ENCODE data around the gene TVP23A.
"Not testable (repeated sequence)": the region's sequence is repeated elsewhere in the genome, so short reads cannot be mapped to it uniquely, and the experiment has no call there.

The TVP23A gene

DNA sequence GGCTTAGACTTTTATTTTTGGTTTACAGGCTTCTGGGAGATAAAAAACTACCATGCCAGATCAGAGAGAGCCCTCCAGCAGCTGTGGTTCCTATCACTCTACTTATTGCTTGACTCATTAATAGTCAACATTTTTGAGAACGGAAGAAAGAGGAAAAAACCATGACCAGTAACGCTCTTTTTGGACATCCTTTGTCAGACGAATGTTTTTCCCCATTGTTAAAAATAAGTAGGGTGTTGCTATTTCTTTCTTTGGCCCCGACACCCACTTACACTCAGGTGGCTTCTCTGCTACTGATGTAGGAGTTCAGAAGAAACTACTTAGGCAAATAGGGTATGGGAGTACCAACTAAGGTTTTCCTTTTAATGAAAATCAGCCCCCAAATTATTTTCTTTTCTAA lies 27.5 kb downstream of the TVP23A start:
- DNase-seq (ENCODE audit: low read depth, low spot score): no peak
- POLR2A ChIA-PET: no interaction called here
- TF ChIP-seq, protein P1, sequence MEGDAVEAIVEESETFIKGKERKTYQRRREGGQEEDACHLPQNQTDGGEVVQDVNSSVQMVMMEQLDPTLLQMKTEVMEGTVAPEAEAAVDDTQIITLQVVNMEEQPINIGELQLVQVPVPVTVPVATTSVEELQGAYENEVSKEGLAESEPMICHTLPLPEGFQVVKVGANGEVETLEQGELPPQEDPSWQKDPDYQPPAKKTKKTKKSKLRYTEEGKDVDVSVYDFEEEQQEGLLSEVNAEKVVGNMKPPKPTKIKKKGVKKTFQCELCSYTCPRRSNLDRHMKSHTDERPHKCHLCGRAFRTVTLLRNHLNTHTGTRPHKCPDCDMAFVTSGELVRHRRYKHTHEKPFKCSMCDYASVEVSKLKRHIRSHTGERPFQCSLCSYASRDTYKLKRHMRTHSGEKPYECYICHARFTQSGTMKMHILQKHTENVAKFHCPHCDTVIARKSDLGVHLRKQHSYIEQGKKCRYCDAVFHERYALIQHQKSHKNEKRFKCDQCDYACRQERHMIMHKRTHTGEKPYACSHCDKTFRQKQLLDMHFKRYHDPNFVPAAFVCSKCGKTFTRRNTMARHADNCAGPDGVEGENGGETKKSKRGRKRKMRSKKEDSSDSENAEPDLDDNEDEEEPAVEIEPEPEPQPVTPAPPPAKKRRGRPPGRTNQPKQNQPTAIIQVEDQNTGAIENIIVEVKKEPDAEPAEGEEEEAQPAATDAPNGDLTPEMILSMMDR (IDR thresholded peaks at IDR 0.05; ENCODE audit: insufficient read depth, low read length, missing control alignments): no peak
- CTCF ChIA-PET: interaction anchor here (1.1 kb wide), 1 partner anchor 128 kb away, joined by 3 read pairs; no protein-coding TSS in a partner anchor
- H3K4me3 ChIP-seq (ENCODE audit: low read depth, low read length): no peak overlapping the region

DNA sequence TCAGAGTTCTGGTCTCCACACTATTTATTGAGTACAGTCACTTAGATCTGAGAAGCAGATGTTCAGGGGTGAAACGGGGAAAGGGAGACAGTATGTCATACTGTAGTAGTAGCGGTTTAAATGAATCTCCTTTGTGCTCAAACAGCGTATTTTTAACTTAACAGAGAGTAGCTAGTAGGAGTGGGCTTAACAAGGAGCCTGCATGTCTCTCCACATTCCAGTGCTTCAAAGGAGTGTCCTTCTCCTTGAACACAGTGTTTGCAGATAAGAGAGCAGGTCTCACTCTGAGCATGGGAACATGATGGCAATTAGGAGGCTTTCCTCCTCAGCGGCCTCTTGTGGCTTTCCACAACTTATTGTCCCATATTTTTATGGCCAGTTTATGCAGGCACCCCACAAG lies 30.0 kb downstream of the TVP23A start:
- H3K4me3 ChIP-seq (ENCODE audit: low read depth, low read length); DNase-seq (ENCODE audit: low read depth, low spot score); CTCF ChIA-PET; POLR2A ChIA-PET: not testable (repeated sequence)

DNA sequence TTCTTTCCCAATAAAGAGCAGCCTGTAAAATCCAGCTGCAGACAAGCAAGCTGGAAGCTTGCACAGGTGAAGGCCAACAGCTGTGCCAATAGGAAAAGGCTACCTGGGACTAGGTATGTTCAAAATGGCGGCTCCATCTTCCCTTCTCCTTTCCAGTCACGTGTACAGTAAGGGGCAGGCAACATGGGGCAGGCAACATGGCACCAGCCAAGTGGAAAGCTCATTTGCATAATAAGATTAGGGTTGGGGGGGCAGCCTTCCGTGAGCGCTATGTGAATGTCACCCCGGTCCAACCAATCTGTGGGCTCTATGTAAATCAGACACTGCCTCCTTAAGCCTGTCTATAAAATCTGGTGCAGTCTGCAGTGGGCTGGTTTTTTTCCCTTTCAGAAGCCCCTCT lies 31.3 kb downstream of the TVP23A start:
- ChIA-PET CTCF (no interaction called here), POLR2A (no interaction called here)
- no peak for DNase-seq (ENCODE audit: low read depth, low spot score)
- TF ChIP-seq, protein P1 (IDR thresholded peaks at IDR 0.05; ENCODE audit: insufficient read depth, low read length, missing control alignments): no peak
- H3K4me3 ChIP-seq (ENCODE audit: low read depth, low read length): no peak overlapping the region

DNA sequence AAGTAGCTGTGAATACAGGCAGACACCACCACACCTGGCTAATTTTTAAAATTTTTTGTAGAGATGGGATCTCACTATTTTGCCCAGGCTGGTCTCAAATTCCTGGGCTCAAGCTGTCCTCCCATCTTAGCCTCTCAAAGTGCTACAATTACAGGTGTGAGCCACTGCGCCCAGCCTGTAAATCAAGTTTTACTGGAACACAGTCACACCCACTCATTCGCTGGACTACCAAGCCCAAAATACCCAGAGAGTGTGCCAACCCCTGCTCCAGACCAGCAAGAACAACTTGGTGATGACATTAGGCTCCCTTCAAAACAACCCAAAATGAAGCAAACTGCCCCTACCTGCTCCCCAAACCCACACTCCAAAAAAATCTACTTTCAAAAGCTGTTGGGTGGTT lies 36.0 kb downstream of the TVP23A start:
- no peak overlapping the region for H3K4me3 ChIP-seq (ENCODE audit: low read depth, low read length)
- TF ChIP-seq, protein P1 (IDR thresholded peaks at IDR 0.05; ENCODE audit: insufficient read depth, low read length, missing control alignments): no peak
- no peak for DNase-seq (ENCODE audit: low read depth, low spot score)
- ChIA-PET POLR2A (no interaction called here), CTCF (no interaction called here)

DNA sequence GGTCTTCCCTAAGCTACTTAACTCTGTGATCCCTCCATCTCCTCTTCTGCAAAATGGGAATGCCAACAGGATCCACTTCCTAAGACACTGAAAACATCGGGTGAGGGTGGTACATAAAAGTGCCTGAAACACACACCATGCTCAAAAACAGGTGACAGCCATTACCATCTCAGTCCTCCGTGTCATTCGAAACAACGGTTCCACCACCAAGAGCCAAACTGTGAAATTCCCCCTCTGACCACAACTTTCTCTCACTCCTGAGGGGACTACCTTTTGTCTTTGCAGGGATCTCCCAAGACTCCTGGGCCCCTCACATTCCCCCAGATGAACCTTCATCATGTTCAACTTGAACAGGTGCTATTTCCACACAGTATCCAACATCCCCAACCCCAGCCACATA lies 38.0 kb downstream of the TVP23A start:
- no peak overlapping the region for H3K4me3 ChIP-seq (ENCODE audit: low read depth, low read length)
- ChIA-PET CTCF (no interaction called here), POLR2A (no interaction called here)
- TF ChIP-seq, protein P1 (IDR thresholded peaks at IDR 0.05; ENCODE audit: insufficient read depth, low read length, missing control alignments): no peak
- no peak for DNase-seq (ENCODE audit: low read depth, low spot score)

DNA sequence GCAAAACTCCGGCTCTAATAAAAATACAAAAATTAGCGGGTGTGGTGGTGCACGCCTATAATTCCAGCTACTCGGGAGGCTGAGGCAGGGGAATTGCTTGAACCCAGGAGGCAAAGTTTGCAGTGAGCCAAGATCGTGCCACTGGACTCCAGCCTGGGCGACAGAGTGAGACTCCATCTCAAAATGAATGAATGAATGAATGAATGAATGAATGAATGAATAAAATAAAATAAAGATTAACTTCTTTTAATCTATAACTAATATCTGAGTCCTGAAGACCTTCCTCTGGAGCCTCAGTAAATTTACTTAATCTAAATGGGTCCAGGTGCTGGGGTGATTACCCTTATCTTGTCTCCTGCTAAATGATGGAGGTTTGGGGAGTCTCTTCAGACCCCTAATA lies 38.7 kb downstream of the TVP23A start:
- H3K4me3 ChIP-seq (ENCODE audit: low read depth, low read length); CTCF ChIA-PET; DNase-seq (ENCODE audit: low read depth, low spot score); POLR2A ChIA-PET: not testable (repeated sequence)

DNA sequence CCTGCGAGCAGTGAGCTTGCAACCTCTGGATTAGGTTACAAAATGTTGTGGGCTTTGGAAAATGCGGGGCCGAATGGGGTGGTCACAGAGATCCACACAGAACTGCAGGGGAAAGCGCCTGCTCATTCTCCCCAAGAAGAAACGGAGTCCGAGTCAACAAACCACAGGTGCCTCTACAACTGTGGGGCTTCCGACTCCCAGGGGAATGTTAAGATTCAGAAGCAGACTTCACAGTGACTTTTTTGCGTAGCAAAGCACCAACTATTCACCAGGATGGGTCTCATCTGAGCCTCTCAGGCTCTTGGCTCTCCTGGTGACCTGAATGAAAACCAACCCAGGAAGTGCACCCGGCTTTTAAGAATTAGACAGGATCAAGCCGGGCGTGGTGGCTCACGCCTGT lies 41.2 kb downstream of the TVP23A start:
- no peak overlapping the region for H3K4me3 ChIP-seq (ENCODE audit: low read depth, low read length)
- POLR2A ChIA-PET: no interaction called here
- CTCF ChIA-PET: no interaction called here
- DNase-seq (ENCODE audit: low read depth, low spot score): no peak
- TF ChIP-seq, protein P1 (IDR thresholded peaks at IDR 0.05; ENCODE audit: insufficient read depth, low read length, missing control alignments): no peak

DNA sequence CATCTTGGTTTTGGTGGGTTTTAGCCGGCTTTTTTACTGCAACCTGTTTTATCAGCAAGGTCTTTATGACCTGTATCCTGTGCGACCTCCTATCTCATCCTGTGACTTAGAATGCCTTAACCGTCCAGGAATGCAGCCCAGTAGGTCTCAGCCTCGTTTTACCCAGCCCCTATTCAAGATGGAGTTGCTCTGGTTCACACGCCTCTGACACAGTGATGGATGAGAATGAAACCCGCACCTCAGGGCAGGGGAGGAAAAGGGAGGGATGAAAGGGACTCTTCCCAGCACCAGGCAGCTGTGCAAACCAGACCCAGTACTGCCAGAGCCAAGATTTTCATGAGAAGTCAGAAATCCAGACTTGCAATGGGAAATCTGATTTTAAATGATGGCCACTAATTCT lies 41.7 kb downstream of the TVP23A start:
- DNase-seq (ENCODE audit: low read depth, low spot score); H3K4me3 ChIP-seq (ENCODE audit: low read depth, low read length); CTCF ChIA-PET; POLR2A ChIA-PET: not testable (repeated sequence)

Measured in AG04449 (cell line).